Lower lobe of right lung (tissue), 2 donors: ENCODE measurements around the gene VWA8. TPM values are rescaled to one million over a fixed set of nuclear protein-coding genes. Genes with fewer than 3 reads are reported as not detected.
"Not testable (repeated sequence)": the region's sequence is repeated elsewhere in the genome, so short reads cannot be mapped to it uniquely, and the experiment has no call there.

Experiments used
- ATAC-seq, 2 donors: fragments of 200-7000 bp; cut with Tn5 transposase; one replicate each; pipeline ENCODE4 v1.9.1; 2020 to 2022; ENCODE audit warnings: mild to moderate bottlenecking in 2 of 2, moderate library complexity in 2 of 2
- DNase-seq: peaks from one replicate; pipeline ENCODE4 v3.0.0-alpha.2; 2020
- H3K27ac ChIP-seq: fragments of 200-600 bp; one replicate; pipeline ENCODE4 v1.8.0; 2022
- H3K27me3 ChIP-seq: fragments of 200-600 bp; one replicate; pipeline ENCODE4 v1.8.0; 2022; ENCODE audit warnings: low read depth
- H3K36me3 ChIP-seq: fragments of 200-600 bp; one replicate; pipeline ENCODE4 v1.8.0; 2022; ENCODE audit warnings: mild to moderate bottlenecking
- H3K4me1 ChIP-seq: fragments of 200-600 bp; one replicate; pipeline ENCODE4 v1.8.0; 2022
- H3K4me3 ChIP-seq: fragments of 200-600 bp; one replicate; pipeline ENCODE4 v1.8.0; 2022; ENCODE audit warnings: mild to moderate bottlenecking
- H3K9me3 ChIP-seq: fragments of 200-600 bp; one replicate; pipeline ENCODE4 v1.8.0; 2022
- intact Hi-C: fragments of 100-400 bp; cut with DNase I; formaldehyde crosslinking; loops from one replicate; pipeline ENCODE4 v1.11.0; 2022
- total RNA-seq: library from RNA; stranded (reverse); fragmentation: NEBNext Ultra II Directional; extraction: Animal tissue kit (Norgen Biotek cat#: 25700); gene quantifications from one replicate; pipeline ENCODE4 v1.2.1, GENCODE V29; 2021
- TF ChIP-seq, protein P1 (sequence below): fragments of 200-600 bp; IDR thresholded peaks from one replicate; pipeline ENCODE4 v1.8.0; 2022; ENCODE audit warnings: antibody characterized with exemption, mild to moderate bottlenecking
- donor health status: DM: no; HTN: yes; CAD: no; lungs with severe emphysema.

Gene VWA8
- total RNA-seq, 1 donor from 2014 or later, result 18.2 TPM

DNA sequence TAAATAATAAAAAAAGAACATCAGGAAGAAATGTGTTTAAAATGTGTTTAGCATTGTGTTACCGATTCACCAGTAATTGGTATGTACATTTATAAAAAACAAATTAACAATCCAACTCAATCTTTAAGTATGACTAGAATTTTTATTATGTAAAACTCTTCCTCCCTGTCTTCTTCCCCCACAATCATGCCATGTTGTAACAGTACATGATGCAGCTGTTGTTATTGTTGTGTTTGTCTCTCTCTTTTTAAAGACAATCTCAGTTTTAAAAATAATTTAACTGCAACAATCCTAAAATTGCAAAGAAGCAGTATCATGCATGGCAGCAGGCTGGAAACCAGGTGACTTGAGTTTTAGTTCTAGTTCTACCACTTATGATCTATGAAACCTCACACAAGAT is 323.3 kb downstream of the VWA8 start:
- TF ChIP-seq, protein P1, sequence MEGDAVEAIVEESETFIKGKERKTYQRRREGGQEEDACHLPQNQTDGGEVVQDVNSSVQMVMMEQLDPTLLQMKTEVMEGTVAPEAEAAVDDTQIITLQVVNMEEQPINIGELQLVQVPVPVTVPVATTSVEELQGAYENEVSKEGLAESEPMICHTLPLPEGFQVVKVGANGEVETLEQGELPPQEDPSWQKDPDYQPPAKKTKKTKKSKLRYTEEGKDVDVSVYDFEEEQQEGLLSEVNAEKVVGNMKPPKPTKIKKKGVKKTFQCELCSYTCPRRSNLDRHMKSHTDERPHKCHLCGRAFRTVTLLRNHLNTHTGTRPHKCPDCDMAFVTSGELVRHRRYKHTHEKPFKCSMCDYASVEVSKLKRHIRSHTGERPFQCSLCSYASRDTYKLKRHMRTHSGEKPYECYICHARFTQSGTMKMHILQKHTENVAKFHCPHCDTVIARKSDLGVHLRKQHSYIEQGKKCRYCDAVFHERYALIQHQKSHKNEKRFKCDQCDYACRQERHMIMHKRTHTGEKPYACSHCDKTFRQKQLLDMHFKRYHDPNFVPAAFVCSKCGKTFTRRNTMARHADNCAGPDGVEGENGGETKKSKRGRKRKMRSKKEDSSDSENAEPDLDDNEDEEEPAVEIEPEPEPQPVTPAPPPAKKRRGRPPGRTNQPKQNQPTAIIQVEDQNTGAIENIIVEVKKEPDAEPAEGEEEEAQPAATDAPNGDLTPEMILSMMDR, result no peak
- no peaks in the 10 kb centered on the region for H3K27me3 ChIP-seq
- DNase-seq (no peak), ATAC-seq (no peak)
- intact Hi-C loops, result no loop called here
- no peak overlapping the region for H3K27ac ChIP-seq
- H3K9me3 ChIP-seq, result no peaks in the 10 kb centered on the region
- H3K4me1 ChIP-seq, result peaks cover 22% of the 10 kb centered on the region
- H3K36me3 ChIP-seq, result no peaks in the 10 kb centered on the region
- H3K4me3 ChIP-seq, result no peak overlapping the region

DNA sequence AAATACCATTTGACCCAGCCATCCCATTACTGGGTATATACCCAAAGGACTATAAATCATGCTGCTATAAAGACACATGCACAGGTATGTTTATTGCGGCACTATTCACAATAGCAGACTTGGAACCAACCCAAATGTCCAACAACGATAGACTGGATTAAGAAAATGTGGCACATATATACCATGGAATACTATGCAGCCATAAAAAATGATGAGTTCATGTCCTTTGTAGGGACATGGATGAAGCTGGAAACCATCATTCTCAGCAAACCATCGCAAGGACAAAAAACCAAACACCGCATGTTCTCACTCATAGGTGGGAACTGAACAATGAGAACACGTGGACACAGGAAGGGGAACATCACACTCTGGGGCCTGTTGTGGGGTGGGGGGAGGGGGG is 323.9 kb downstream of the VWA8 start:
- intact Hi-C loops, ATAC-seq: not testable (repeated sequence)

DNA sequence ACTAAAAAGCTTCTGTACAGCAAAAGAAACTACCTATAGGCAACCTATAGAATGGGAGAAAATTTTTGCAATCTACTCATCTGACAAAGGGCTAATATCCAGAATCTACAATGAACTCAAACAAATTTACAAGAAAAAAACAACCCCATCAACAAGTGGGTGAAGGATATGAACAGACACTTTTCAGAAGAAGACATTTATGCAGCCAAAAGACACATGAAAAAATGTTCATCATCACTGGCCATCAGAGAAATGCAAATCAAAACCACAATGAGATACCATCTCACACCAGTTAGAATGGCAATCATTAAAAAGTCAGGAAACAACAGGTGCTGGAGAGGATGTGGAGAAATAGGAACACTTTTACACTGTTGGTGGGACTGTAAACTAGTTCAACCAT is 324.3 kb downstream of the VWA8 start:
- H3K4me3 ChIP-seq, H3K27ac ChIP-seq, H3K9me3 ChIP-seq, H3K36me3 ChIP-seq, H3K27me3 ChIP-seq, intact Hi-C loops, DNase-seq, ATAC-seq: not testable (repeated sequence)
- H3K4me1 ChIP-seq, result peaks cover 22% of the 10 kb centered on the region

More for the DNA sequence above, 323.9 kb downstream of the VWA8 start:
- DNase-seq, H3K36me3 ChIP-seq, H3K4me3 ChIP-seq, H3K27ac ChIP-seq, H3K9me3 ChIP-seq, H3K27me3 ChIP-seq: not testable (repeated sequence)
- peaks cover 22% of the 10 kb centered on the region for H3K4me1 ChIP-seq

DNA sequence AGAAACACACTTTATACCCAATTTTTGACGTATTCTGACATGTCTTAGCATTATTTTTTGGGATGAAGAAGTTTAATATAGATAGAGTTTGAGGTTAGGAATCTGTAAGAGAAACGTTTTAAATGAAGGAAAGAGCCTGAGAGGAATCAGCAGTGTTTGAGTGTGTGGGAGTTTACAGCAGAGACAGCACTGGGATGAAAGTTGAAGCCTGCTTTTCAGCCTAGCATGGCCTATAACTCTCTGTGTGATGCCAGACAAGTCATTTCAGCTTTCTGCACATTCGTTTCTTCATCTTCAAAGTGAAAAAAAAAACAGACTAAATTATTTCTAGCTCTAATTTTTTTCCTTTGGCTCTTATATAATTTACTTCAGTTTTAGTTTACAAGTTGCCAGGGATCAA is 326.5 kb downstream of the VWA8 start:
- Histone ChIP-seq H3K27ac (no peak overlapping the region), H3K4me1 (peaks cover 7% of the 10 kb centered on the region), H3K4me3 (no peak overlapping the region), H3K27me3 (no peaks in the 10 kb centered on the region), H3K9me3 (no peaks in the 10 kb centered on the region), H3K36me3 (no peaks in the 10 kb centered on the region)
- DNase-seq (no peak), ATAC-seq (no peak)
- TF ChIP-seq, protein P1, result no peak
- intact Hi-C loops, result no loop called here

DNA sequence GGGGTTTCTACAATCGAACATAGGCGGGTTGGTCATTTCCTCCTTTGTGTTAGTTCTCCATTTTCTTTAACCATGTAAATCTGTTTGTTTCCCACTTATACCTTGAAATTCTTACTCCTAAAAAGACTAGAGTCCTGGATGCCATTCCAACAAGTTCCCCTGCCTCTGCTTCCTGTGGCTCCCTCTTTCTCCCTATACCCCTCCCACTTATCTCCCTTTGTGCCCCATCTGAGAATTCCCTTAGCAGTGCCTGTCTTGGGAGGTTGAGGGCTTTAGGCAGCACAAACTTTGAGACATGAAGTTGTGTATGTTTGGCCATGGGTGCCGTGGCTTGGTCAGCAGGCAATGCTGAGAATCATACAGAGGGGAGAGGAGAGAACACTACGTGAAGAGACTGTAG is 327.1 kb downstream of the VWA8 start:
- H3K36me3 ChIP-seq, result no peaks in the 10 kb centered on the region
- H3K27me3 ChIP-seq, result no peaks in the 10 kb centered on the region
- TF ChIP-seq, protein P1, result no peak
- ATAC-seq (no peak), DNase-seq (no peak)
- no peaks in the 10 kb centered on the region for H3K9me3 ChIP-seq
- H3K4me3 ChIP-seq, result no peak overlapping the region
- intact Hi-C loops, result no loop called here
- peaks cover 2% of the 10 kb centered on the region for H3K4me1 ChIP-seq
- H3K27ac ChIP-seq, result no peak overlapping the region

DNA sequence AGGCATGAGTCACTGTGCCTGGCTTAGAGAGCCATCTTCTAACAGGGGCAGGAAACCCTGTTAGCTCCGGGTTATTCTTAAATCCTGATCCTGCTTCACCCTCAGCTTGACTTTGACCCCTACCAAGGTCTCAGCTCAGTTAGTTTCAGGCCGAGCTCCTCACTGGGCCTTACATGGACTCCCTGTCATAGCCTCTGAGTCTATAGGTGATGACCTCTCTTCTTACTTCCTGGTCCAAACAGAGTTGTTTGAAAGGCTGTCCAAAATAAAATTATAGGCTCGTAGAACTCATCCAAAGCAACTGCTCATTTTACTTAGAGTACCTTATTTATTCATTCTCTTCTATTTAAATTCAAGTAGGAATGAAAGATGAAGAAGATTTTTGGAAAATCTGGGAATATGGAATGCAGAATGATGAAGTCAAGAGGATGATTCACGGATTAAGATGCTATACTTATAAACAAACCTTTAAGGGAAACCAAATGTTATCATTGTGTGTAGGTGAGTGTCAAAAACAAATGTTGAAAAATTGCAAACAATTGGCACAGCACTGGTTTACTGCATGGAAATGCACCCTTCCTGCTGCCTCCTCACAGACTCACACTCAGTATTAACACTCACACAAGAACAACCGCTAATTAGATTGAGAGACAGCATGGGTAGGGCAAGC is 329.5 kb downstream of the VWA8 start:
- TF ChIP-seq, protein P1, result no peak
- ATAC-seq, result no peak
- Histone ChIP-seq H3K36me3 (no peaks in the 10 kb centered on the region), H3K27me3 (no peaks in the 10 kb centered on the region), H3K4me1 (no peaks in the 10 kb centered on the region), H3K9me3 (no peaks in the 10 kb centered on the region), H3K4me3 (no peak overlapping the region), H3K27ac (no peak overlapping the region)
- intact Hi-C loops, result no loop called here
- DNase-seq, result no peak
